NCI-H69 (cell line): ENCODE data around the gene RGS12.
"Not testable (repeated sequence)": the region's sequence is repeated elsewhere in the genome, so short reads cannot be mapped to it uniquely, and the experiment has no call there.

Experiments used
- DNase-seq: peaks from one replicate; lab custom pipeline; 2025; lab: John Stamatoyannopoulos, UW

RGS12 gene

GRCh38 chr4:3297066-3297859, 4.4 kb downstream of the RGS12 start:
- no peak for DNase-seq

GRCh38 chr4:3299122-3299975, 6.5 kb downstream of the RGS12 start:
- no peak for DNase-seq

GRCh38 chr4:3299976-3300671, 7.3 kb downstream of the RGS12 start:
- DNase-seq = peak; percentile 29

- DNase-seq = not testable (repeated sequence)
Measured at GRCh38 chr4:3300882-3301281, 8.1 kb downstream of the RGS12 start.

- DNase-seq = no peak
Measured at GRCh38 chr4:3301450-3302172, 8.8 kb downstream of the RGS12 start.

- no peak for DNase-seq
Measured at GRCh38 chr4:3302173-3302785, 9.5 kb downstream of the RGS12 start.

GRCh38 chr4:3302786-3303564, 10.2 kb downstream of the RGS12 start:
- DNase-seq = no peak

GRCh38 chr4:3303565-3303824, 10.7 kb downstream of the RGS12 start:
- DNase-seq = no peak

GRCh38 chr4:3303923-3304710, 11.3 kb downstream of the RGS12 start:
- no peak for DNase-seq

GRCh38 chr4:3304831-3305609, 12.2 kb downstream of the RGS12 start:
- DNase-seq = peak; percentile 56

- DNase-seq = peak; percentile 90
Measured at GRCh38 chr4:3305610-3306371, 13.0 kb downstream of the RGS12 start.

GRCh38 chr4:3306450-3306849, 13.6 kb downstream of the RGS12 start:
- no peak for DNase-seq

- no peak for DNase-seq
Measured at GRCh38 chr4:3307060-3307459, 14.2 kb downstream of the RGS12 start.

- peak; percentile 13 for DNase-seq
Measured at GRCh38 chr4:3307486-3307885, 14.7 kb downstream of the RGS12 start.

- DNase-seq = no peak
Measured at GRCh38 chr4:3307891-3308575, 15.2 kb downstream of the RGS12 start.

- no peak for DNase-seq
Measured at GRCh38 chr4:3308691-3309090, 15.9 kb downstream of the RGS12 start.

GRCh38 chr4:3310301-3311094, 17.7 kb downstream of the RGS12 start:
- DNase-seq = no peak
